HG02884 (cell line): ENCODE measurements around the gene GBE1.

Experiments used
- ATAC-seq: cut with Tn5 transposase; IDR thresholded peaks from one replicate; pipeline ENCODE4 v1.9.1; 2021; ENCODE audit warnings: mild to moderate bottlenecking, moderate library complexity; ENCODE audit not compliant: unreplicated experiment

Gene GBE1

GRCh38 chr3:81632659-81633058, 128.8 kb downstream of the GBE1 start:
- no peak for ATAC-seq

GRCh38 chr3:81624756-81625155, 136.7 kb downstream of the GBE1 start:
- ATAC-seq = no peak

- ATAC-seq = no peak
Observed at GRCh38 chr3:81622395-81622794, 139.1 kb downstream of the GBE1 start.

- no peak for ATAC-seq
Observed at GRCh38 chr3:81621277-81621676, 140.2 kb downstream of the GBE1 start.

- no peak for ATAC-seq
Observed at GRCh38 chr3:81620849-81621248, 140.6 kb downstream of the GBE1 start.

- no peak for ATAC-seq
Observed at GRCh38 chr3:81612768-81613167, 148.7 kb downstream of the GBE1 start.

- no peak for ATAC-seq
Observed at GRCh38 chr3:81602781-81603180, 158.7 kb downstream of the GBE1 start.

GRCh38 chr3:81601707-81602305, 159.6 kb downstream of the GBE1 start:
- ATAC-seq = peak; percentile 54

- no peak for ATAC-seq
Observed at GRCh38 chr3:81592101-81592500, 169.3 kb downstream of the GBE1 start.

- no peak for ATAC-seq
Observed at GRCh38 chr3:81585937-81586336, 175.5 kb downstream of the GBE1 start.

- ATAC-seq = no peak
Observed at GRCh38 chr3:81585056-81585455, 176.4 kb downstream of the GBE1 start.

GRCh38 chr3:81581966-81582599, 179.4 kb downstream of the GBE1 start:
- ATAC-seq = peak; percentile 77

GRCh38 chr3:81580355-81580754, 181.1 kb downstream of the GBE1 start:
- ATAC-seq = no peak

GRCh38 chr3:81579744-81580143, 181.7 kb downstream of the GBE1 start:
- ATAC-seq = no peak

GRCh38 chr3:81572201-81572756, 189.2 kb downstream of the GBE1 start:
- no peak for ATAC-seq

GRCh38 chr3:81568378-81568777, 193.1 kb downstream of the GBE1 start:
- ATAC-seq = no peak

GRCh38 chr3:81565041-81565440, 196.4 kb downstream of the GBE1 start:
- no peak for ATAC-seq

GRCh38 chr3:81558106-81558505, 203.3 kb downstream of the GBE1 start:
- ATAC-seq = no peak

- ATAC-seq = no peak
Observed at GRCh38 chr3:81554801-81555200, 206.6 kb downstream of the GBE1 start.

- ATAC-seq = peak; percentile 66
Observed at GRCh38 chr3:81554388-81554787, 207.1 kb downstream of the GBE1 start.

- ATAC-seq = no peak
Observed at GRCh38 chr3:81550415-81550814, 211.0 kb downstream of the GBE1 start.

- ATAC-seq = no peak
Observed at GRCh38 chr3:81549831-81550230, 211.6 kb downstream of the GBE1 start.

- ATAC-seq = no peak
Observed at GRCh38 chr3:81549388-81549787, 212.1 kb downstream of the GBE1 start.
